Astrocyte (in vitro differentiated cells and primary cell): ENCODE measurements around the gene DBT.

ENCODE experiments used
- CTCF ChIP-seq: IDR thresholded peaks from 2 replicates; pipeline ENCODE4 v1.5.1; 2011; ENCODE audit warnings: low read depth, mild to moderate bottlenecking, inconsistent platforms, low read length, moderate library complexity; ENCODE audit not compliant: insufficient read depth
- EZH2 ChIP-seq: IDR thresholded peaks from 2 replicates; pipeline ENCODE4 v1.6.1; 2012; ENCODE audit warnings: mild to moderate bottlenecking, low read length, inconsistent platforms; ENCODE audit not compliant: insufficient read depth

GRCh38 chr1:100188617-100189016 is 61.0 kb downstream of the DBT start:
- no peak for TF ChIP-seq CTCF
- TF ChIP-seq EZH2, result no peak
